K562 (cell line): ENCODE data around the gene ARHGEF9. TPM values are rescaled to one million over a fixed set of nuclear protein-coding genes. Genes with fewer than 3 reads are reported as not detected.

Source experiments
- ATAC-seq: fragments of 200-7000 bp; cut with Tn5 transposase; 3 replicates; pipeline ENCODE4 v1.9.1; 2020; ENCODE audit warnings: moderate library complexity
- BruUV-seq: library from RNA; stranded (reverse); fragments of 400-500 nt; replicated peaks from 2 replicates; lab custom pipeline; 2021; lab: Mats Ljungman, UMichigan
- CTCF ChIA-PET: fragments of 300-600 bp; formaldehyde crosslinking; extraction: SDS; loops from one replicate; lab custom pipeline; 2021; ENCODE audit warnings: low intra/inter-chr PET ratio; lab: Yijun Ruan, JAX
- POLR2A ChIA-PET: fragments of 300-600, 350-650 bp; sonication (Branson Sonifier 250); formaldehyde crosslinking; extraction: SDS; loops from one replicate; lab custom pipeline; 2021; ENCODE audit warnings: antibody characterized with exemption, inconsistent platforms; lab: Yijun Ruan, JAX
- DNase-seq, 4 experiments: peaks; one replicate each; pipeline versions ENCODE4 v3.0.0 to v3.0.0-alpha.2; 2011 to 2018; ENCODE audit warnings: low spot score in 3 of 4, mixed read lengths in 3 of 4; ENCODE audit errors: extremely low read depth in 1 of 4
- FAIRE-seq: peaks from 2 replicates; lab custom pipeline; 2011; peaks lifted over from hg19 to GRCh38; lab: Jason Lieb, UNC
- H2AFZ ChIP-seq: 2 replicates; pipeline ENCODE4 v1.6.0; 2011; ENCODE audit warnings: low read depth, low read length, control low read depth, inconsistent platforms
- H3K27ac ChIP-seq: fragments of 200-600 bp; 3 replicates; pipeline ENCODE4 v1.8.0; 2011; ENCODE audit warnings: low read depth, mild to moderate bottlenecking, control low read depth, inconsistent platforms, low read length, moderate library complexity, mixed read lengths; ENCODE audit errors: extremely low read depth
- H3K27me3 ChIP-seq, 2 experiments: fragments of 300-600 bp in 1 of 2; 2 replicates in 1 of 2; 3 replicates in 1 of 2; pipeline versions ENCODE4 v1.6.0 to v1.8.0; 2011; ENCODE audit warnings: inconsistent platforms in 2 of 2, low read length in 2 of 2, mild to moderate bottlenecking in 1 of 2, mixed read lengths in 1 of 2, moderate library complexity in 1 of 2; ENCODE audit not compliant: control insufficient read depth in 2 of 2, insufficient read depth in 2 of 2
- H3K36me3 ChIP-seq: fragments of 300-600 bp; 3 replicates; pipeline ENCODE4 v1.8.0; 2011; ENCODE audit warnings: mild to moderate bottlenecking, low read length, inconsistent platforms; ENCODE audit not compliant: control insufficient read depth, insufficient read depth
- H3K4me1 ChIP-seq, 2 experiments: fragments of 200-600 bp in 1 of 2; replicated peaks in 1 of 2; 2 replicates in 1 of 2; 3 replicates in 1 of 2; pipeline versions ENCODE4 v1.5.1 to v1.8.0; 2011; ENCODE audit warnings: inconsistent platforms in 2 of 2, low read length in 2 of 2, mild to moderate bottlenecking in 1 of 2, mixed read lengths in 1 of 2, moderate library complexity in 1 of 2; ENCODE audit not compliant: control insufficient read depth in 2 of 2, insufficient read depth in 2 of 2
- H3K4me2 ChIP-seq: 2 replicates; pipeline ENCODE4 v1.6.1; 2011; ENCODE audit warnings: low read length, control low read depth, inconsistent platforms, mixed read lengths; ENCODE audit not compliant: insufficient read depth
- H3K4me3 ChIP-seq: fragments of 200-600 bp; sonication (generic), shearing (Covaris generic); 2 replicates; pipeline ENCODE4 v1.5.1; 2016; ENCODE audit warnings: control low read depth, inconsistent platforms
- H3K79me2 ChIP-seq: fragments of 200-600 bp; 3 replicates; pipeline ENCODE4 v1.8.0; 2011; ENCODE audit warnings: low read length, inconsistent platforms; ENCODE audit not compliant: control insufficient read depth, insufficient read depth
- H3K9ac ChIP-seq, 2 experiments: 2 replicates each; pipeline versions ENCODE4 v1.6.0 to v1.6.1; 2011; ENCODE audit warnings: low read depth in 2 of 2, low read length in 2 of 2, control low read depth in 1 of 2, inconsistent platforms in 1 of 2, mild to moderate bottlenecking in 1 of 2, mixed read lengths in 1 of 2; ENCODE audit not compliant: insufficient read depth in 1 of 2
- H3K9me1 ChIP-seq: one replicate; pipeline ENCODE4 v1.6.0; 2011; ENCODE audit warnings: inconsistent platforms, mild to moderate bottlenecking, low read length, moderate library complexity; ENCODE audit not compliant: control insufficient read depth, insufficient read depth
- H3K9me3 ChIP-seq: replicated peaks from 2 replicates; pipeline ENCODE4 v1.5.1; 2011; ENCODE audit warnings: low read depth, low read length, inconsistent platforms; ENCODE audit not compliant: control insufficient read depth, insufficient read depth
- H4K20me1 ChIP-seq: replicated peaks from 2 replicates; pipeline ENCODE4 v1.6.1; 2011; ENCODE audit warnings: low read length, inconsistent platforms, mixed read lengths; ENCODE audit not compliant: control insufficient read depth, insufficient read depth
- ARNT ChIP-seq, 2 experiments: fragments of 450-650 bp; IDR thresholded peaks; 2 replicates each; pipeline ENCODE4 v1.6.1; 2016; ENCODE audit warnings: mild to moderate bottlenecking in 1 of 2
- BRF1 ChIP-seq: IDR thresholded peaks from 3 replicates; pipeline ENCODE4 v1.6.1; 2011; ENCODE audit warnings: borderline replicate concordance, mild to moderate bottlenecking; ENCODE audit not compliant: insufficient read length; ENCODE audit errors: extremely low read depth
- FUS ChIP-seq: fragments of 200-400 bp; formaldehyde crosslinking; optimal IDR thresholded peaks from 2 replicates; pipeline ENCODE3; 2017; ENCODE audit warnings: low read depth, low read length
- LCOR ChIP-seq: sonication (generic); formaldehyde crosslinking; IDR thresholded peaks from 2 replicates; pipeline ENCODE4 v1.8.0; 2022; ENCODE audit warnings: mild to moderate bottlenecking, missing genetic modification reagents
- NRF1 ChIP-seq, 2 experiments: fragments of 450-650 bp; IDR thresholded peaks in 1 of 2; conservative IDR thresholded peaks in 1 of 2; 2 replicates each; pipeline ENCODE4 v1.6.1; 2014; ENCODE audit warnings: mild to moderate bottlenecking in 2 of 2
- PKNOX1 ChIP-seq: fragments of 450-650 bp; IDR thresholded peaks from 2 replicates; pipeline ENCODE4 v1.6.1; 2016
- POLR2B ChIP-seq: fragments of 450-650 bp; IDR thresholded peaks from 2 replicates; pipeline ENCODE4 v1.6.1; 2018; ENCODE audit warnings: low read depth; ENCODE audit not compliant: partially characterized antibody
- U2AF1 ChIP-seq: fragments of 200-400 bp; formaldehyde crosslinking; optimal IDR thresholded peaks from 2 replicates; pipeline ENCODE3; 2017; ENCODE audit warnings: mild to moderate bottlenecking, low read depth, low read length, moderate library complexity
- ZNF436 ChIP-seq: fragments of 250-450, 450-650 bp; sonication (Bioruptor Pico); formaldehyde crosslinking; IDR thresholded peaks from 2 replicates; pipeline ENCODE4 v1.7.0; 2020; ENCODE audit warnings: mild to moderate bottlenecking
- WGBS: fragments of 100-300 bp; shearing (Covaris generic); methylation state at CpG from one replicate; pipeline ENCODE4 v1.1.6; 2016; ENCODE audit warnings: low coverage, mixed read lengths; ENCODE audit not compliant: insufficient coverage; ENCODE audit errors: missing lambda C conversion rate; 5-methylcytosine and 5-hydroxymethylcytosine counted together
- in situ Hi-C: fragments of 300-500 bp; cut with MboI; formaldehyde crosslinking; loops from 4 replicates; pipeline ENCODE4 v1.15.0; 2018; ENCODE audit warnings: inconsistent platforms, mixed read lengths
- intact Hi-C: fragments of 100-400 bp; cut with micrococcal nuclease; formaldehyde crosslinking; loops from 2 replicates; pipeline ENCODE4 v1.14.2; 2022
- polyA plus RNA-seq, 8 experiments: library from polyadenylated mRNA; depleted of rRNA in 4 of 8; stranded (reverse) in 5 of 8; unstranded in 3 of 8; fragments of >200 nt; fragmentation: Nextera tagmentation in 2 of 8; fragmentation: Illumina TruSeq in 1 of 8; extraction: Ambion mirVana in 2 of 8; extraction: Trizol in 1 of 8; gene quantifications; 2 replicates each; pipeline versions ENCODE4 v1.2.1 to v1.2.3, GENCODE V29; 2011 to 2014; ENCODE audit warnings: inconsistent platforms in 1 of 8, missing spikeins in 1 of 8
- total RNA-seq, 7 experiments: library from RNA; depleted of rRNA in 6 of 7; stranded (reverse); fragments of >200 nt in 6 of 7; fragmentation: Illumina TruSeq in 2 of 7; extraction: Trizol in 2 of 7; gene quantifications; 2 replicates each; pipeline versions ENCODE4 v1.2.1 to v1.2.3, GENCODE V29; 2011 to 2021; ENCODE audit warnings: low replicate concordance in 1 of 7
- TF ChIP-seq, protein P1 (sequence below): fragments of 250-450 bp; sonication (Bioruptor Pico); IDR thresholded peaks from 2 replicates; pipeline ENCODE4 v1.5.0; 2020; ENCODE audit warnings: mild to moderate bottlenecking, borderline replicate concordance

ARHGEF9 gene
- total and polyA plus RNA-seq, 9 of the 15 experiments (the other 6 are each of a cell fraction or from before 2014, with no cell fraction given): 0.09 to 0.24 (median 0.15) TPM; not detected in 2

- no TSS peak for BruUV-seq
- POLR2A ChIA-PET: no interaction called here
- Histone ChIP-seq H3K27ac (no peak overlapping the region), H3K79me2 (no peaks in the 10 kb centered on the region), H3K27me3 (no peaks in the 10 kb centered on the region), H2AFZ (no peak overlapping the region), H3K4me1 (no peaks in the 10 kb centered on the region), H3K4me2 (no peak overlapping the region), H3K9me1 (no peaks in the 10 kb centered on the region), H3K4me3 (no peak overlapping the region), H4K20me1 (no peaks in the 10 kb centered on the region), H3K36me3 (no peaks in the 10 kb centered on the region), H3K9ac (no peak overlapping the region), H3K9me3 (no peaks in the 10 kb centered on the region)
- no peak for ATAC-seq
- no peak for DNase-seq
- in situ Hi-C loops: no loop called here
- FAIRE-seq: no peak
- intact Hi-C loops: no loop called here
- TF ChIP-seq ZNF436 (no peak), PKNOX1 (no peak), NRF1 (conservative IDR thresholded peaks at IDR 0.05 in 1 of 2, IDR thresholded peaks at IDR 0.05 in 1 of 2) (no peak), U2AF1 (no peak), LCOR (CRISPR knock-in tag) (no peak), BRF1 (no peak), ARNT (IDR thresholded peaks at IDR 0.05) (no peak), FUS (no peak), POLR2B (no peak)
- TF ChIP-seq, protein P1, sequence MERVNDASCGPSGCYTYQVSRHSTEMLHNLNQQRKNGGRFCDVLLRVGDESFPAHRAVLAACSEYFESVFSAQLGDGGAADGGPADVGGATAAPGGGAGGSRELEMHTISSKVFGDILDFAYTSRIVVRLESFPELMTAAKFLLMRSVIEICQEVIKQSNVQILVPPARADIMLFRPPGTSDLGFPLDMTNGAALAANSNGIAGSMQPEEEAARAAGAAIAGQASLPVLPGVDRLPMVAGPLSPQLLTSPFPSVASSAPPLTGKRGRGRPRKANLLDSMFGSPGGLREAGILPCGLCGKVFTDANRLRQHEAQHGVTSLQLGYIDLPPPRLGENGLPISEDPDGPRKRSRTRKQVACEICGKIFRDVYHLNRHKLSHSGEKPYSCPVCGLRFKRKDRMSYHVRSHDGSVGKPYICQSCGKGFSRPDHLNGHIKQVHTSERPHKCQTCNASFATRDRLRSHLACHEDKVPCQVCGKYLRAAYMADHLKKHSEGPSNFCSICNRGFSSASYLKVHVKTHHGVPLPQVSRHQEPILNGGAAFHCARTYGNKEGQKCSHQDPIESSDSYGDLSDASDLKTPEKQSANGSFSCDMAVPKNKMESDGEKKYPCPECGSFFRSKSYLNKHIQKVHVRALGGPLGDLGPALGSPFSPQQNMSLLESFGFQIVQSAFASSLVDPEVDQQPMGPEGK (CRISPR knock-in tag): no peak
- CTCF ChIA-PET: no interaction called here
- no CpG with 5 or more reads among the region's 1 CpG for WGBS
These were observed 123.3 kb downstream of the ARHGEF9 start for GRCh38 chrX:63661676-63662075.
